NCI-H2171 (cell line): Measurements from ENCODE around the gene EMC10.
"Not testable (repeated sequence)": the region's sequence is repeated elsewhere in the genome, so short reads cannot be mapped to it uniquely, and the experiment has no call there.

Source experiments
- DNase-seq: peaks from one replicate; lab custom pipeline; 2025; lab: John Stamatoyannopoulos, UW

EMC10 gene

DNA sequence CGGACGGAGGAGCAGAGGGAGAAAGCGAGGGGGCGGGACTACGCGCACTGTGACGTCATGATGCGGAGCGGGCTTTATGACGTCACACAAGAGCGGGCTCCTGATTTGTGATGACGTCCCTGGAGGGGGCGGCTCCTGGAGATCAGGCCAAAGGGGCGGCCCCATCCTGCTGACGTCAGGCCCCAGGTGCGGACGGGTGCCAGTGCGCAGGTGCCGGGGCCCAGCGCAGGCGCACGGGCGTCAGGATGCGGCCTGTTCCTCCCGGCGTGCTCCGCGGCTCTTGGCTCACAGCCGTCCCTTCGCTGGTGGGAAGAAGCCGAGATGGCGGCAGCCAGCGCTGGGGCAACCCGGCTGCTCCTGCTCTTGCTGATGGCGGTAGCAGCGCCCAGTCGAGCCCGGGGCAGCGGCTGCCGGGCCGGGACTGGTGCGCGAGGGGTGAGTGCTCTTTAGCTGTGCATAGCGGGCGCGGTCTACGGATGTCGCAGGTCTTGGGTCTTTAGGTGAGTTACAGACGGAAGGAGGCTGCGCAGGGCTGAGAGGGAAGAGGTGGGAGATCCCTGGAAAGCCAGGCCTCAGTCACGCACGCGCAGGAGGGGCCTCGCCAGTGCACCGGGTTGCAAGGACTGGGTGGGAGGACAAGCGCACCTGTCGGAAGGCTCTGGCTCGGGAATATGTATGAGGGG, at the start of gene EMC10, which contains the start of gene GARIN5A:
TSS of gene EMC10 (plus strand) at position 284 of the 683 bp plus-strand sequence. CDS start at position 322, 38 bp downstream.
TSS of gene GARIN5A (minus strand) at position 625 of the 683 bp plus-strand sequence. CDS start at position 165, 460 bp downstream.
- peak; percentile 89 for DNase-seq

DNA sequence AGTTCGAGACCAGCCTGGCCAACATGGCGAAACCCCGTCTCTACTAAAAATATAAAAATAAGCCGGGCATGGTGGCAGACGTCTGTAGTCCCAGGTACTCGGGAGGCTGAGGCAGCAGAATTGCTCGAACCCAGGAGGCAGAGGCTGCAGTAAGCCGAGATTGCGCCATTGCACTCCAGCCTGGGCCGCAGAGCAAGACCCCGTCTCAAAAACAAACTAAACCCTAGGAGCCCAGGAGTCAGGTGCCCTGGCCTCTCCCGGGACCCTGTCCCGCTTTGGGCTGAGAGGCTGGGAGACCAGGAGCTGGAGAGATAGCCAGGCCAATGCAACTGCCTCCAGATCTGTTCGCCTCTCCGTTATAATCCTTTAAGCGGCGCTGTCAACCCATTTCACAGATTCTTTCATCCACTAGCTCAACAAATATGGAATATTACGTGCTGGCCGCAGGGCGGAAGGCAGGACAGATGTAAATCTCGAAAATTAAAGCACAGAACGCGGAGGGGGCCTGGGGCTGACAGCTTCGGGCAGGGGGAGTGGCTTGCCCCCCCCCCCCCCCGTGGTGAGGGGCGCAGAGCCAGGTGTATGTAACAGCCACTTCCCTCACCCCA, 48.9 kb upstream of the EMC10 start:
- DNase-seq = no peak

DNA sequence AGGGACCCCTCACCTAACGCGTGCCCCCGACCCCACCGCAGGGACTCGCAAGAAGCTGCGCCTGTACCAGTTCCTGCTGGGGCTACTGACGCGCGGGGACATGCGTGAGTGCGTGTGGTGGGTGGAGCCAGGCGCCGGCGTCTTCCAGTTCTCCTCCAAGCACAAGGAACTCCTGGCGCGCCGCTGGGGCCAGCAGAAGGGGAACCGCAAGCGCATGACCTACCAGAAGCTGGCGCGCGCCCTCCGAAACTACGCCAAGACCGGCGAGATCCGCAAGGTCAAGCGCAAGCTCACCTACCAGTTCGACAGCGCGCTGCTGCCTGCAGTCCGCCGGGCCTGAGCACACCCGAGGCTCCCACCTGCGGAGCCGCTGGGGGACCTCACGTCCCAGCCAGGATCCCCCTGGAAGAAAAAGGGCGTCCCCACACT, 48.3 kb upstream of the EMC10 start:
- no peak for DNase-seq

DNA sequence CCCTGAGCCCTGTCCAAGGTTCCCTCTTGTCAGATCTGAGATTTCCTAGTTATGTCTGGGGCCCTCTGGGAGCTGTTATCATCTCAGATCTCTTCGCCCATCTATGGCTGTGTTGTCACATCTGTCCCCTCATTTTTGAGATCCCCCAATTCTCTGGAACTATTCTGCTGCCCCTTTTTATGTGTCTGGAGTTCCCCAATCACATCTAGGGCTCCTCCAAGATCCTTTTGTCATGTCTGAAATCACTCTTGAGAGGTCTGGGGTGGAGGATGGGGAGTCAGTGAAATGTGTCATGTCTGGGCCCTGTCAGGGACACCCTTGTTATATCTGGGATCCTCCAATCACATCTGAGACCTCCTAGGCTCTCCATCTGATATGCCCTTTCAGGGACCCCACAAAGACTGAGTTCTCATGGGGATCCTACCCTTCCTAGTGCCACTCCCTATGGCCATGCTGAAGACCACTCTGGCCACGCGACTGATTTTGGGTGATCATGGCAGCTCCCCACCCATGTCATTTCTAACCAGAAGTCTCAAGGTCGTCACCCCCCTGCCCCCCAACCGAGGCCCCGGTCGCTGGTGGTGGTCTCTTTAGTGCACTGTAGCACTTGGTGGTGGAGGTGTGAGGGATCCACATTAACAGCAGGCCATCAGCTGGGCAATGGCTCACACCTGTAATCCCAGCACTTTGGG, 47.4 kb upstream of the EMC10 start:
- no peak for DNase-seq

DNA sequence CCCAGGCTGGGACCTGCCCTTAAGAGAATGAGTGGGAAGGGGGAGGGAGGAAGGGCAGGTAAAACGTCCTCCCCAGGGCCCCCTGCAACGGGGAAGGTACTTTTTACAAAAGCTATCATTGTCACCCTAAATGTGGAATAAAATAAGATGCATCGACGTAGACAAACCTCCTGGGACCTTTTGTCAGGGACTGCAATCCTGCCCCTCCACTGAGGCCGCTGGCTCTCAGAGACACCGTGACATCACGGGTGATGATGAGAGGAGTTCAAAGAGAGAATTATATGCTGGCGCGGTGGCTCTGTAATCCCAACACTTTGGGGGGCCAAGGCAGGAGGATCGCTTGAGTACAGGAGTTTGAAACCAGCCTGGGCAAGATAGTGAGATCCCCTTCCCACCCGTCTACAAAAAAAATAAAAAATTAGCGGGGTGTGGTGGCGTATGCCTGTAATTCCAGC, 45.4 kb upstream of the EMC10 start:
- no peak for DNase-seq

DNA sequence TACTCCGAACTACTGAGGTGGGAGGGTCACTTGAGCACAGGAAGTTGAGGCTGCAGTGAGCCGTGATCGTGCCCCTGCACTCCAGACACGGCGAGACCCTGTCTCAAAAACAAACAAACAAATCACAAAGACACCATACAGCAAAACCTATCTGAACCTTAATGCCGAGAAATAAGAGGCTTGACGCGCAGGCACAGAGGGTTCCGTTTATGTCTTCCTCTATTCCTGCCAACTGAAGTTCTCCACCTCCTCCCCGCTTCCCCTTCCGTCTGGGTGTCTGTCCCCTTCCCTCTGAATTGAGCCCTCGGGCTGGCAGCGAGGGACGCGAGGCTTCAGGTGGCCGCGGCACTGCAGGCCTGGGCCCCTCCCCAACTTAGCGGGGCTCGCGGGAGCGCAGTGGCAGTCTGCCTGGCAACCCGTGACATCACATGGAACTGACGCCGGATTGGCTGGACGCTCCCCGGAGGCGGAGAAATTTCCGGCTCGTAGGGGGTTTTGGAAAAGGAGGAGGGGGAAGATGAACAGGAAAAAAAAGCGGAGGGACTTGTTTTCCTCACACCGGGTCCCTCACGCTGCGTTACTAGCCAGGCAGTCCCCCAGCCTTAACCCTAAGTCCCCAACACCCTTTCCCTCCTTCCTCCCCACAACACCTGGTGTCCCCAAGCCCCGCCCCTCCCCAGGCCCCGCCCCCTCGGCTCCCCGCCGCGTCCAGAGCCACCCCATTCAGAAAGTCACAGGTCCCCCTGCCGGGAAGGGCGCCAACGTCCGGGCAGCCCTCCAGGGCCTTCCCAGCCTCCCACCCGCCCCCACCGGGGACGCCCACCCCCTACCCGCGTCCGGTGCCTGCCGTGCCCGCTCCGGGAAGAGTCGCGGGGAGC, 44.7 kb upstream of the EMC10 start:
- DNase-seq = peak; percentile 77

DNA sequence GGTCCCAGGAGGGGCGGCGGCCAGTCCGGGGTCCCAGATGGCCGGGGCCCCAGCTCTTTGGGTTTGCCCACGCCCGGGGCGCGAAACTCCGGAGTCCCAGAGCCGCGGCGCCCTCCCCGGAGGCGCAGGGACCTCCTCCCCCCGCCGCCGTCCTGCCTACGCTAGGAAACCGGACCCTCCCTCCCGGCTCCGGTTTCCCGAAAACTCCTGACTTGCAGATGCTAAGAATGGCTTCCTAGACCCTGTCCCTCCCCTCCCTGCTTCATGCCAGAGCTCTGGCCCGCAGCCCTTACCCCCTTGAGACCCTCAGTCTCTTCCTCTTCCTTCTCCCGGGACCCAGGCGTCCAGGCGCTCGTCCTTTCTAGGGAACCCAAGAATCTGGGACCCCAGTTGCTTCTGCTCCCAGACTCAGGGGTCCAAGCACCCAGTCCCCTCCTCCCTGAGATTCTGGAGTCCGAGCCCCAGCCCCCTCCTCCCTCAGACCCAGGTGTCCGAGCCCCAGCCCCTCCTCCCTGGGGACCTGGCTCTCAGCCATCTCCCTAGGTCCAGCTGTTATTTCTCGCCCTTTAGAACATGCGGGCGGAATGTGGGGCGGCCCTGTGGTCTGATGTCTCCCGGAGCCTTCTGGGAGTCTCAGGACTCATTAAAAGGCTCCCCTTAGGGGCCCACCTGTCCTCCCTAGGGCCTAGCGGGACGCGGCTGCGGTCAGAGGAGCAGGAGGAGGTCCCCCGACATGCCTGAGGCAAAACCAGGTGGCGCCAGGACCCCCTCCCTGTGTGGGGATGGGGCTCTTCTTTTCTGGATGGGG, 43.9 kb upstream of the EMC10 start, which contains the start of gene MYBPC2:
TSS of gene MYBPC2 (plus strand) at position 672 of the 808 bp plus-strand sequence. CDS start at position 734, 62 bp downstream.
- no peak for DNase-seq

DNA sequence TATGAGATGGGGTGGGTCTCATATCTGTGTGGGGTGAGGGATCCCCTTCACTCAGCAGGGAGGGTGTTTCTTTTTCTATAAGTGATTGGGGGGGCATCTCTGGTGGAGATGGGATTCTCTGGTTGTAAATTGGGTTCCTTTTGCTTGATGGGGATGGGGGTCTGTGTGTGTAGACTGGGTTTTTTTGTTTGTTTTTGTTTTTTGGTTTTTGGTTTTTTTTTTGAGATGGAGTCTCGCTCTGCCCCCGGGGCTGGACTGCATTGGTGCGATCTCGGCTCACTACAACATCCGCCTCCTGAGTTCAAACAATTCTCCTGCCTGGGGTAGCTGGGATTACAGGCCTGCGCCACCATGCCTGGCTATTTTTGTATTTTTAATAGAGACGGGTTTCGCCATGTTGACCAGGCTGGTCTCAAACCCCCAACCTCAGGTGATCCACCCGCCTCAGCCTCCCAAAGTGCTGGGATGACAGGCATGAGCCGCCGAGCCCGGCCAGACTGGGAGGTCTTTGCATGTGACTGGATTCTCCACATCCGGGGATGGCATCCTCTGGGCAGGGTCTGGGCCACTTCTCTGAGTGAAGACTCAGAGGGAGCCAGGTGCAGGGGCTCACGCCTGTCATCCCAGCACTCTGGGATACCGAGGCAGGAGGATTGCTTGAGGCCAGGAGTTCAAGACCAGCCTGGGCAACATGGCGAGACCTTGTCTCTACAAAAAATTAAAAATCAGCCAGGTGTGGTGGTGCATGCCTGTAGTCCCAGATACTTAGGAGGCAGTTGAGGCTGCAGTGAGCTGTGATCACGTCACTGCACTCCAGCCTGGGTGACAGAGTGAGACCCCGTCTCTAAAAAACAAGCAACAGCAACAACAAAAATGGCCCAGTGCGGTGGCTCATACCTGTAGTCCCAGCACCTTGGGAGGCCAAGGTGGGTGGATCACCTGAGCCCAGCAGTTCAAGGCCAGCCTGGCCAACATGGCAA, 42.8 kb upstream of the EMC10 start:
- no peak for DNase-seq

DNA sequence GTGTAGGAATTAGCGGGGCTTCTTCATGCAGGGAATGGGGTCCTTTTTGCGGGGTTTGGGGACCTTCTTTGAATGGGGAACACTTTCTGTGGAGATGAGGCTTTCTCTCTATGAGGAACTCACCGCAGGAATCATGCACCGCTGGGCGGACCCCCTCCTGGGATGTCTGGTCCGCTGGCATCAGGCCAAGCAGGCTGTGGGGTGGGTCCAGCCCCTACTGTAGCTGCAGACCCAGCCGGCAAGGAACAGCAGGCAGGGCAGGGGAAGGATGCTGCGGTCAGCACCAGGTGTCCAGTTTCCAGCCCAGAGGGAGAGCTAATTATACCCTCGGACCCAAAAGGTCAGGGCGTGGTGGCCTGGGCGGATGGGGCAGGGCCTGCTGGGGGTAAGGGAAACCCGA, 41.8 kb upstream of the EMC10 start:
- DNase-seq = no peak

DNA sequence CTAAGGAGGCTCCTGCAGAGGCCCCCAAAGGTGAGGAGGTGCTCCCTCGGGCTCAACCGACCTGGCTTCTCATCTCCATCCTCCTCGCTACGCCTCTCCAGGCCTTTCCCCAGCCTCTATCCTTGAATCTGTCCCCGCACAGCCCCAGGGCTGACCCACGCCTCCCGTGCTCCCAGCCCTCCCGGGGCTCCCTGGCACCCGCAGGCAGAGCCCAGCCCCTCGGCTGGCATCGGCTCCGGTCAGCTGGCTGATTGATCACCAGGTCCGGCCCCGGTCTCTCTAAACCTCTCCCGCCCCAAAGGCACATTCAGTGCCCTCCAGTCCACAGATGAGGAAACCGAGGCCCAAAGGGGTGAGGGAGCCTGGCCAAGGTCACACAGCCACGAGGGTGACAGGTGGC, 41.1 kb upstream of the EMC10 start:
- no peak for DNase-seq

DNA sequence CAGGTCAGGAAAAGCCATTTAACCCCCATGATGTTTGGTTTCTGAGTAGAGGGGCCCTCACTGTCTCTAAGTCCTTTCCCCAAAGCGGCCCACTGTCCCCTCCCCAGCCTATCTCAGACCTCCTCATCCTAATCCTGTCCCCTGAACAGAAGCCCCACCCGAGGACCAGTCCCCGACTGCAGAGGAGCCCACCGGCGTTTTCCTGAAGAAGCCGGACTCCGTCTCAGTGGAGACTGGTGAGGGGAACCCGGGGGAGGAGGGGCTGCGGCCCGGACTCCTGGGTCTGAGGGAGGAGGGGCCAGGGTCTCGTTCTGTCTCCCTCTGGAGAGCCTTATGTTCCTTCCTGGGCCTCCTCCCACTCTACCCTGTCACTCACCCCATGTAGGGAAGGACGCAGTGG, 40.7 kb upstream of the EMC10 start:
- no peak for DNase-seq

DNA sequence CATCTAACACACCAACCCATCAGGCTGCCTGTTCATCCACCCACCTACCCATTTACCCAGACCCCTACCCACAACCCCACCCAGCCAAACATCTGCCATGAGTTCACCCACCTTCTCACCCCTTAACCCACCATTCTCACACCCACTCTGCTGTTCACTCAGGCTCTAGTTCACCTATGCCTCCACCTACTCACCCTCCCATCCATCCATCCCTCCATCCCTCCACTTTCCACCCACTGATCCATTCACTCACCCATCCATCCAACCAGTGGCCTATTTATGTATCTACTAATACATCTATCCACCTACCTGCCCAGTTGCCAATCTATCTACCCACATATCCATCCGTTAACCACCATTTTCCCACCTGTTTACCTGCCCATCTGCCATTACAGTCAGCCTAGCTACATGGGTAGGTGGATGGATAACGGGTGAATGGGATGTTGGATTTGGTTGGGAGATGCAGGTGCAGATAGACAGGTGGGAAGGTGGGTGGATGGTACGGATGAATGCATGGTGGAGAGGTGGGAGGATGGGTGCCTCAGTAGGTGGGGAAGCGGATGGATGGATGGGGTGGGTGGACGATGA, 38.4 kb upstream of the EMC10 start:
- DNase-seq = no peak

DNA sequence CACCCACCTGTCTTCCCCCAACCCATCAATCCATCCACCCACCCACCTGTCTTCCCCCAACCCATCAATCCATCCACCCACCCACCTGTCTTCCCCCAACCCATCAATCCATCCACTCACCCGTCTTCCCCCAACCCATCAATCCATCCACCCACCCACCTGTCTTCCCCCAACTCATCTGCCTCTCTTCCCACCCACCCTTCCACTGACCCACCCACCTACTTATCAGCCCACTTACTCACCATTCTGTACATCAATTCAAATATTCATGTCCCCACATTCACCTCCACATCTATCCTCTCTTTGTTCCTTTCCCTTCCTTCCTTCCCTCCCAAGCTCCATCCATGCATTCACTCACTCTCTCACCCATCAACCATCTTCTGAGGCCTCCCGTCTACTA, 37.2 kb upstream of the EMC10 start:
- not testable (repeated sequence) for DNase-seq

DNA sequence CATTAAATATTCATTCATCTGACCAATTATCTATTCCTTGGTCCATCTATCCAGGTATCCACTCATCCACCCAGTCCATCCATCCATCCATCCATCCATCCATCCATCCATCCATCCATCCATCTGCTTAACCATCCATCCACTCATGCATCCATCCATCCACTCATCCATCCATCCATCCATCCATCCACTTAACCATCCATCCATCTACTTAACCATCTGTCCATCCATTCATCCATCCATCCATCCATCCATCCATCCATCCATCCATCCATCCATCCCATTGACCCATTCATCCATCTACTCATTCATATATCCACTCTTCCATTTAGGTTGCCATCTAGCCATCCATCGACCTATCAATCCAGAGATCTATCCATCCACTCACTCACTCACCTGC, 32.2 kb upstream of the EMC10 start:
- DNase-seq = no peak

DNA sequence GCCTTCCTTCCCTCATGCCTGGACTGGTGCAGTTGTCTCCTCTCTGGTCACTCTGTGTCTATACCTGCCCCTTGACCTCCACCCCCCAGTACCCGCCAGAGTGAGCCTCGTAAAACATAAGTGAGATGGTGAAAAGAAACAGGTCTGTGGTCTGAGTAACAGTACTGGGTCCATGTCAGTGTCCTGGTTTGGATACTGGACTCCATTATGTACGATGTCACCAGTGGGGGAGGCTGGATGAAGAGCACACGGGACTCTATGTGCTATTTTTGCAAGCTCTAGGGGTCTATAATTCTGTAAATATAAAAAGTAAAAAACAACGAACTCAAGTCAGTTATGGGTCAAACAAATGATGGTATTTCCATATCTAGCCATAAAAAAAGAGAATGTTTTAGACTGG, 29.3 kb upstream of the EMC10 start:
- no peak for DNase-seq

DNA sequence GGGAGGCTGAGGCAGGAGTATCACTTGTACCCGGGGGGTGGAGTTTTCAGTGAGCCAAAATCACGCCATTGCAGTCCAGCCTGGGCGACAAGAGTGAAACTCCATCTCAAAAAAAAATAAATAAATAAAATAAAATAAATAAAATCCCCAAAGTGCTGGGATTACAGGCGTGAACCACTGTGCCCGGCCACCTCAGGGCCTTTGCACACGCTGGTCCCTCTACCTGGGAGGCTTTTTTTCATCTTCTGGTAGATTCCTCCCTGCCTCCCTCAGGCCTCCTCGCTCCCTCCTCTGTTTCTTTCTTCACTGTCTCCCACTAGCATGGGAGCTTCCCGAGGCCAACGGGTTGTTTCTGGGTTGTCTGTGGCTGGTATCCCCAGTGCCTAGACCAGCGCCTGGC, 28.6 kb upstream of the EMC10 start:
- DNase-seq = no peak

DNA sequence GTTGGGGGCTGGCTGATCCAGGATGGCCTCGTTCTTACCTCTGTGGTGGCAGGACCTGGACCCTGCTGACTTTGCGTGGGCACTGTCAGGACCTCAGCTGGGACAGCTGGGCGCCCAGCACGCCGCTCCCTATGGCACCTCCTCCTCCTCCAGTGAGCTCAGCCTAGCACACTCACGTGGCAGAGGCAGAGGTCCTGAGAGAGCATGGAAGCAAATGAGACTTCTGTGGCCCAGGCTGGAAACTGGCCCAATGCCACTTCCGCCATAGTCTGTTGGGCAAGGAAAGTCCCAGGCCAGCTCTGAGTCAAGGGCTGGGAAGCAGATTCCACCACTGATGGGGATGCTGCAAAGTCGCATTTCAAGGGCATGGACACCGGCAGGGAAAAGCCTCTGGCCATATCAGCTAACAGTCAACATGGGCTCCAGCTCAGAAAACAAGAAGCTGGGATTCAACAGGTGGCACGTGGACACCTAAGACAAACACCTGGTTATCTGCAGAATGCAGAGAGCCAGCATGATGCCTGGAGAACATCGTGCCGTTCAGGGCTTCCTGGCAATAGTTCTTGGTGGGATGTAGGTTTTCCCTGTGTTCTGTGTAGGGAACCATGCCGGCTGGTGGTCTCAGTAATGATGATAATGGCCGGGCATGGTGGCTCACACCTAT, 26.9 kb upstream of the EMC10 start:
- DNase-seq = no peak

DNA sequence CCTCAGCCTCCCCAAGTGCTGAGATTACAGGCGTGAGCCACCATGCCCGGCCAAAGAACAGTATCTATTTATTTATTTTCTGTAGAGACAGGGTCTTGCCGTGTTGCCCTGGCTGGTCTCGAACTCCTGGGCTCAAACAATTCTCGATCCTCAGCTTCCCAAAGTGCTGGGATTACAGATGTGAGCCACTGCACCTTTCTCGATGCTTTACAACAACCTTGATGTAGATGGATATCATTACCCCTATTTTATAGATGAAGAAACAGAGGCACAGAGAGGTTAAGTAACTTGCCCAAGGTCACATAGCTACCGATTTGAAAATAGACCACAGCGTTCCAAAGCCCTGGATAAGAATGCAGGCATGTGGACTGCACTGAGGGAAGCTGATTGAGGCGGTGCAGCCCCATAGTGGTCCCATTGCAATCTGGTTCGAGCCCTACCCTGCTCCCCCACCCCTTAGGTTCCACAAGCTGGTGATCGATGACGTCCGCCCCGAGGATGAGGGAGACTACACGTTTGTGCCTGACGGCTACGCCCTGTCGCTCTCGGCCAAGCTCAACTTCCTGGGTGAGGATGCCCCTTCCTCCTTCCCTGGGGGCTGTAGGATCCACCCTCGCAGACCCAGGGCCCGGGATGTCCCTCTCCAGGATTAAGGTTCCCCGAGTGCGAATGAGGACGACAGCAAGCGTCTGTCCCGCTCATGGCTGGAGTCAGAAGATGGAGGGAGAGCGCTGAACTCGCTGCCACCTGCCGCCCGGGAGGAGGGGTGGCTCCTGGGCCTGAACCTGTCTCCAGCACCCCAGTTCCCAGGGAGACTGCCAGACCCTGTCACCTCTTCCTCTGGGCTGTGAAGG, 25.7 kb upstream of the EMC10 start:
- no peak for DNase-seq
